Measurements from ENCODE around the gene CTPS2.
"Not testable (repeated sequence)": the region's sequence is repeated elsewhere in the genome, so short reads cannot be mapped to it uniquely, and the experiment has no call there.

CTPS2 gene

GRCh38 chrX:16610121-16610621, 102.3 kb downstream of the CTPS2 start:
- H3K4me3 ChIP-seq (ENCODE audit: low read length), result no peak overlapping the region
- no peaks in the 10 kb centered on the region; the same call in 1 of the 2 replicates for H3K4me1 ChIP-seq (ENCODE audit: control insufficient read depth, insufficient read depth, low read length)
- no peaks in the 10 kb centered on the region for H3K36me3 ChIP-seq (ENCODE audit: control insufficient read depth, insufficient read depth, low read length)
- no peak overlapping the region for H3K27ac ChIP-seq (ENCODE audit: low read length)
- no peaks in the 10 kb centered on the region for H3K27me3 ChIP-seq (ENCODE audit: control insufficient read depth, insufficient read depth, low read length)
- WGBS (ENCODE audit: insufficient coverage, insufficient read length), result no CpG with 5 or more reads among the region's 1 CpG
- DNase-seq (ENCODE audit: low read depth, low spot score), result no peak
- H3K9me3 ChIP-seq (ENCODE audit: control insufficient read depth, insufficient read depth, low read length), result no peaks in the 10 kb centered on the region

- Histone ChIP-seq H3K36me3 (ENCODE audit: control insufficient read depth, insufficient read depth, low read length) (no peaks in the 10 kb centered on the region), H3K4me1 (ENCODE audit: control insufficient read depth, insufficient read depth, low read length) (no peaks in the 10 kb centered on the region), H3K4me3 (ENCODE audit: low read length) (no peak overlapping the region), H3K9me3 (ENCODE audit: control insufficient read depth, insufficient read depth, low read length) (no peaks in the 10 kb centered on the region), H3K27me3 (ENCODE audit: control insufficient read depth, insufficient read depth, low read length) (no peaks in the 10 kb centered on the region), H3K27ac (ENCODE audit: low read length) (no peak overlapping the region)
- WGBS (ENCODE audit: insufficient coverage, insufficient read length), result no CpG with 5 or more reads among the region's 4 CpGs
- no peak for DNase-seq (ENCODE audit: low read depth, low spot score)
Observed at GRCh38 chrX:16606142-16606720, 106.2 kb downstream of the CTPS2 start.

GRCh38 chrX:16604337-16604736, 108.1 kb downstream of the CTPS2 start:
- Histone ChIP-seq H3K36me3 (ENCODE audit: control insufficient read depth, insufficient read depth, low read length) (no peaks in the 10 kb centered on the region), H3K4me3 (ENCODE audit: low read length) (no peak overlapping the region), H3K4me1 (ENCODE audit: control insufficient read depth, insufficient read depth, low read length) (0 out of 2 replicates have a peak, but pooled peaks cover 2% of the 10 kb centered on the region), H3K27me3 (ENCODE audit: control insufficient read depth, insufficient read depth, low read length) (no peaks in the 10 kb centered on the region), H3K27ac (ENCODE audit: low read length) (no peak overlapping the region), H3K9me3 (ENCODE audit: control insufficient read depth, insufficient read depth, low read length) (no peaks in the 10 kb centered on the region)
- WGBS (ENCODE audit: insufficient coverage, insufficient read length), result no CpG with 5 or more reads among the region's 2 CpGs
- no peak for DNase-seq (ENCODE audit: low read depth, low spot score)

- Histone ChIP-seq H3K4me1 (ENCODE audit: control insufficient read depth, insufficient read depth, low read length) (0 out of 2 replicates have a peak, but pooled peaks cover 2% of the 10 kb centered on the region), H3K36me3 (ENCODE audit: control insufficient read depth, insufficient read depth, low read length) (no peaks in the 10 kb centered on the region), H3K27ac (ENCODE audit: low read length) (no peak overlapping the region), H3K9me3 (ENCODE audit: control insufficient read depth, insufficient read depth, low read length) (no peaks in the 10 kb centered on the region), H3K4me3 (ENCODE audit: low read length) (no peak overlapping the region), H3K27me3 (ENCODE audit: control insufficient read depth, insufficient read depth, low read length) (no peaks in the 10 kb centered on the region)
- WGBS (ENCODE audit: insufficient coverage, insufficient read length), result no CpG with 5 or more reads among the region's 4 CpGs
- DNase-seq (ENCODE audit: low read depth, low spot score), result no peak
Observed at GRCh38 chrX:16603822-16604221, 108.6 kb downstream of the CTPS2 start.

GRCh38 chrX:16603235-16603634, 109.2 kb downstream of the CTPS2 start:
- H3K27me3 ChIP-seq (ENCODE audit: control insufficient read depth, insufficient read depth, low read length), result not testable (repeated sequence)
- WGBS (ENCODE audit: insufficient coverage, insufficient read length), result no CpG with 5 or more reads among the region's 6 CpGs

GRCh38 chrX:16601885-16602284, 110.6 kb downstream of the CTPS2 start:
- DNase-seq (ENCODE audit: low read depth, low spot score), result no peak
- Histone ChIP-seq H3K27me3 (ENCODE audit: control insufficient read depth, insufficient read depth, low read length) (no peaks in the 10 kb centered on the region), H3K4me3 (ENCODE audit: low read length) (no peak overlapping the region), H3K9me3 (ENCODE audit: control insufficient read depth, insufficient read depth, low read length) (no peaks in the 10 kb centered on the region), H3K27ac (ENCODE audit: low read length) (no peak overlapping the region), H3K4me1 (ENCODE audit: control insufficient read depth, insufficient read depth, low read length) (0 out of 2 replicates have a peak, but pooled peaks cover 2% of the 10 kb centered on the region), H3K36me3 (ENCODE audit: control insufficient read depth, insufficient read depth, low read length) (no peaks in the 10 kb centered on the region)
- no CpG with 5 or more reads among the region's 4 CpGs for WGBS (ENCODE audit: insufficient coverage, insufficient read length)

More at GRCh38 chrX:16603235-16603634, 109.2 kb downstream of the CTPS2 start:
- not testable (repeated sequence) for H3K9me3 ChIP-seq (ENCODE audit: control insufficient read depth, insufficient read depth, low read length); H3K27ac ChIP-seq (ENCODE audit: low read length); H3K4me3 ChIP-seq (ENCODE audit: low read length); H3K4me1 ChIP-seq (ENCODE audit: control insufficient read depth, insufficient read depth, low read length); H3K36me3 ChIP-seq (ENCODE audit: control insufficient read depth, insufficient read depth, low read length); DNase-seq (ENCODE audit: low read depth, low spot score)

GRCh38 chrX:16594490-16594889, 118.0 kb downstream of the CTPS2 start:
- no peak for DNase-seq (ENCODE audit: low read depth, low spot score)
- Histone ChIP-seq H3K4me1 (ENCODE audit: control insufficient read depth, insufficient read depth, low read length) (no peaks in the 10 kb centered on the region), H3K27ac (ENCODE audit: low read length) (no peak overlapping the region), H3K27me3 (ENCODE audit: control insufficient read depth, insufficient read depth, low read length) (no peaks in the 10 kb centered on the region), H3K9me3 (ENCODE audit: control insufficient read depth, insufficient read depth, low read length) (no peaks in the 10 kb centered on the region), H3K36me3 (ENCODE audit: control insufficient read depth, insufficient read depth, low read length) (no peaks in the 10 kb centered on the region), H3K4me3 (ENCODE audit: low read length) (no peak overlapping the region)
- WGBS (ENCODE audit: insufficient coverage, insufficient read length), result no CpG with 5 or more reads among the region's 3 CpGs

- H3K4me3 ChIP-seq (ENCODE audit: low read length), result no peak overlapping the region
- no peak overlapping the region for H3K27ac ChIP-seq (ENCODE audit: low read length)
- H3K9me3 ChIP-seq (ENCODE audit: control insufficient read depth, insufficient read depth, low read length), result no peaks in the 10 kb centered on the region
- H3K4me1 ChIP-seq (ENCODE audit: control insufficient read depth, insufficient read depth, low read length), result no peaks in the 10 kb centered on the region
- H3K27me3 ChIP-seq (ENCODE audit: control insufficient read depth, insufficient read depth, low read length), result no peaks in the 10 kb centered on the region
- no peak for DNase-seq (ENCODE audit: low read depth, low spot score)
- H3K36me3 ChIP-seq (ENCODE audit: control insufficient read depth, insufficient read depth, low read length), result peaks cover 2% of the 10 kb centered on the region; the same call in 1 of the 2 replicates
- WGBS (ENCODE audit: insufficient coverage, insufficient read length), result no CpG with 5 or more reads among the region's 4 CpGs
Observed at GRCh38 chrX:16593801-16594200, 118.7 kb downstream of the CTPS2 start.

- no peak overlapping the region for H3K4me3 ChIP-seq (ENCODE audit: low read length)
- no CpG with 5 or more reads among the region's 7 CpGs for WGBS (ENCODE audit: insufficient coverage, insufficient read length)
- no peaks in the 10 kb centered on the region for H3K27me3 ChIP-seq (ENCODE audit: control insufficient read depth, insufficient read depth, low read length)
- H3K4me1 ChIP-seq (ENCODE audit: control insufficient read depth, insufficient read depth, low read length), result no peaks in the 10 kb centered on the region
- H3K27ac ChIP-seq (ENCODE audit: low read length), result no peak overlapping the region
- DNase-seq (ENCODE audit: low read depth, low spot score), result no peak
- no peaks in the 10 kb centered on the region for H3K9me3 ChIP-seq (ENCODE audit: control insufficient read depth, insufficient read depth, low read length)
- peaks cover 2% of the 10 kb centered on the region; the same call in 1 of the 2 replicates for H3K36me3 ChIP-seq (ENCODE audit: control insufficient read depth, insufficient read depth, low read length)
Observed at GRCh38 chrX:16592194-16592770, 120.2 kb downstream of the CTPS2 start.

GRCh38 chrX:16589826-16590225, 122.6 kb downstream of the CTPS2 start:
- Histone ChIP-seq H3K4me3 (ENCODE audit: low read length) (no peak overlapping the region), H3K36me3 (ENCODE audit: control insufficient read depth, insufficient read depth, low read length) (peaks cover 2% of the 10 kb centered on the region; the same call in 1 of the 2 replicates), H3K27ac (ENCODE audit: low read length) (no peak overlapping the region), H3K27me3 (ENCODE audit: control insufficient read depth, insufficient read depth, low read length) (no peaks in the 10 kb centered on the region), H3K4me1 (ENCODE audit: control insufficient read depth, insufficient read depth, low read length) (peaks cover 2% of the 10 kb centered on the region; the same call in 1 of the 2 replicates), H3K9me3 (ENCODE audit: control insufficient read depth, insufficient read depth, low read length) (no peaks in the 10 kb centered on the region)
- no peak for DNase-seq (ENCODE audit: low read depth, low spot score)

GRCh38 chrX:16589211-16589610, 123.3 kb downstream of the CTPS2 start:
- DNase-seq (ENCODE audit: low read depth, low spot score), result no peak
- H3K27me3 ChIP-seq (ENCODE audit: control insufficient read depth, insufficient read depth, low read length), result no peaks in the 10 kb centered on the region
- no peak overlapping the region for H3K27ac ChIP-seq (ENCODE audit: low read length)
- H3K4me3 ChIP-seq (ENCODE audit: low read length), result no peak overlapping the region
- H3K36me3 ChIP-seq (ENCODE audit: control insufficient read depth, insufficient read depth, low read length), result peaks cover 2% of the 10 kb centered on the region; the same call in 1 of the 2 replicates
- H3K4me1 ChIP-seq (ENCODE audit: control insufficient read depth, insufficient read depth, low read length), result peaks cover 2% of the 10 kb centered on the region; the same call in 1 of the 2 replicates
- no CpG with 5 or more reads among the region's 2 CpGs for WGBS (ENCODE audit: insufficient coverage, insufficient read length)
- no peaks in the 10 kb centered on the region for H3K9me3 ChIP-seq (ENCODE audit: control insufficient read depth, insufficient read depth, low read length)
